CD4-positive, alpha-beta T cell treated with Interleukin-15 for 1 hour (primary cell): ENCODE measurements around the gene SOX30.
"Not testable (repeated sequence)": the region's sequence is repeated elsewhere in the genome, so short reads cannot be mapped to it uniquely, and the experiment has no call there.

ENCODE experiments used
- DNase-seq: peaks from one replicate; pipeline ENCODE4 v3.0.0-alpha.2; 2020

The SOX30 gene

DNA sequence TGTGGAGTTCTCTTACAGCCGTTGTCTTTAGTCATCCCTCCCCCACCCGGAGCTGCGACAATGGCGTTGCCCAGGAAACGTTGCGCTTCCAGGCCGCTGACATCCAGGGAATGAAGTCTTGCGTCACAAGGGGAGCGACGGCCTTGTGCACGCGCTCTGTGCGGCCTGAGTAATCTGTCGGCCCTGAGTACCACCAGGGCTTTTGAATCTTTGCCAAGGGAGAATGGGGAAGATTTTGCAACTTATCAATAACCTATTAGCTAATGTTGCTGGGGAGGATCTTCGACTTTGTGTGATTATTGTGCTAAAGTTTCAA is at the start of gene SOX30:
Gene SOX30 (minus strand): TSS at position 62 of the 316 bp plus-strand sequence. CDS start 360 bp downstream, outside the sequence.
- DNase-seq, result no peak

DNA sequence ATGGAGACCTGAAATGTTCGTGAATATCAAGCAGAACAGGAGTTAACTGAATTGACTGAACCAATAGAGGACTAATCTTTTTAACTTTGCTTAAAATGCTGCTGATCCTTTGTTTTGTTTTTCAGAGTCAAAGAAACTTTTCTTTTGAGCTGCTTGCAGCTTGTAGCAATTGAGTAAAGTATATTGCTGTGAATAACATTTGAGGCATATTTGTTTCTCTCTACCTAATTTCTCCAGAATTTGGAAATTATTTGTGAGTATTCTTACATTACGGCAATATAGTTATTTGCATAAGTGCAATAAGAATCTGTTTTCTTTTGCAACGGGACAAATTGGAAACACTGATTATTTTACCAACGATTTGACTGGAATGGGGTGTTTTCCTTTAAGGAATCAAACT is 46.4 kb upstream of the SOX30 start:
- not testable (repeated sequence) for DNase-seq

DNA sequence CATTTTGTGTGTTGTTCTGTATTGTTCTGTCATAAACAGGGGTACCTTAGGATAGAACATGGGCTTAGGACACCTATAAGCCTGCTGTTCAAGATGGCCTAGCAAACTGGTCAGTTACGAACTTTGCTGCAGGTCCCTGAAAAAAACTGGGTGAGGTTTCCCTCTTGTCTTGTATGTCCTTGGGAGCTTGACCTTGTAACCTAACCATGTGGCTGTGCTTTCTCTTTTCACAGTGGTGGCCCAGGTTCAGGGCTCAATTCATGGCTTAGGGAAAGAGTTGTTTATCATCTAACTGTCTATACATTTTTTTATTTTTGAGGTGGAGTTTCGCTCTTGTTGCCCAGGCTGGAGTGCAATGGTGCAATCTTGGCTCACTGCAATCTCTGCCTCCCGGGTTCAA is 43.9 kb upstream of the SOX30 start:
- not testable (repeated sequence) for DNase-seq

DNA sequence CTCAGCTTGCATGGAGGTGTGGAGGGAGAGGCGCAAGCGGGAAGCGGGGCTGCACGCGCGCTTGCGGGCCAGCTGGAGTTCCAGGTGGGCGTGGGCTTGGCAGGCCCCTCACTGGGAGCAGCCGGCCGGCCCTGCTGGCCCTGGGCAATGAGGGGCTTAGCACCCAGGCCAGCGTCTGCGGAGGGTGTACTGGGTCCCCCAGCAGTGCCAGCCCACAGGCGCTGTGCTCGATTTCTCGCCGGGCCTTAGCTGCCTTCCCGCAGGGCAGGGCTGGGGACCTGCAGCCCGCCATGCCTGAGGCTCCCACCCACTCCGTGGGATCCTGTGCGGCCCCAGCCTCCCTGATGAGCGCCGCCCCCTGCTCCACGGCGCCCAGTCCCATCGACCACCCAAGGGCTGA is 41.6 kb upstream of the SOX30 start:
- not testable (repeated sequence) for DNase-seq

DNA sequence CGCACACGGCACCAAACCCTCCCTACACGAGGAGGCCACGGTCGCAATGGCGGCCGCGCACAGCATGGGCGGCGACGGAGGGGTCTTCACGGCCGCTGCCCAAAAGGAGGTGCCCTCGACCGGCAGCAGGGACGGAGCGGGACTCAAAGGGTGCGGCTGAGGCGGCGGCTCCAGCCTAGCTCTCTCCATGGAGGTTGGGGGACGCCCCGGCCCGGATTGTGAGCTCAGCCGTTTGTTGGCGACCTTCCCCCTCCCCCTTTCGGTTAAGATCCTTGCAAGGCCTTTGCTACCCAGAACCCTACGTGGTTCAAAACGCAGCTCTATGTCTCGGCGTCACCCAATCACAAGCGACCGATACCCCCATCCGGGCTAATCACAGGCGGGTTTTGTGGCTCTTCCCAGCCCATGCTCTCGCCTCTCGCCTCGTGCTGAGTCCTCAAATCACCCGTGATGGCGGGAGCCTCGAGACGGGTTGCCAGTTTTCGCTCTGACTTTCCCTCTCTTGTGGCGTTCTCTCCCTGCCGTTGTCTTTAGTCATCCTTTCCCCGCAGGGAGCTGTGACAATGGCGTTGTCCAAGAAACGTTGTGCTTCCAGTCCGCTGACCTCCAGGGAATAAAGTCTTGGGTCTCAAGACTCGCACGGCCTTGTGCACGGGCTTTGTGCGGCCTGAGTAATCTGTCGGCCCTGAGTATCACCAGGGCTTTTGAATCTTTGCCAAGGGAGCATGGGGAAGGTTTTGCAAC is 38.6 kb upstream of the SOX30 start:
- DNase-seq, result no peak

DNA sequence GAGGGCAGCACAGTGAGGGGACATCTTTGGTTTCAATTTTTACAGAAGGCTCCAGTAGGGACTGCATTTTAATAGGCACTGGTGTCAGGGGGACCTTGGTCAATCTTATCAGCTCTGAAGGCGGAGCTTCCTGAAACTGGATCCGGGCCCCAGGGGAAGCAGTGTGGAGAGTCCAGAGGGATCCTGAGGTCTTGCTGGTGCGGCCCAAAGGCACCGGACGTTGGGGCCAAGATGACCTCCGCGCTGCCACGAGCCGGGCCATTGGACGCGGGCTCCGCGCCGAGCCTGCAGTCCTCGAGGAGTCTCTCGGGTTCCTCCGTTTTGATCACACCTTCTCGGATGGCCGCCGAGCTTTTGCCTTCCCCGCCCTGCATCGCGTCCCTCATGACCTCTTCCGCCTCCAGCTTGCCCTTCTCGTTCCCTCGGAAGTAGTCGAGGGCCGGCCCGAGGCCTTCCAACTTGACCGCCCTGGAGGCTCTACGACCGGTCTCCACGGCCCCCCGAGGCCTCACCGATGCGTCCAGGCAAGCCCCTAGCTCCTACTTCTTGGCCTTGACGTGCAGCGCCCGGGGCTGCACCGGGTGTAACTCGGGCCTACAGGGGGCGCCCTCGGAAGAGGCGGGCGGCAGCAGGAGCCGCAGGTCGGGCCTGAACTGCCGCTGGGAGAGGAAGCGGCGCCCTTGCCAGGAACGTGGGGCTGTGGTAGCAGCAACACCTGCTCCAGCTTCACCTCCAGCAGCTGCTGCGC is 37.9 kb upstream of the SOX30 start:
- DNase-seq, result peak; percentile 41

DNA sequence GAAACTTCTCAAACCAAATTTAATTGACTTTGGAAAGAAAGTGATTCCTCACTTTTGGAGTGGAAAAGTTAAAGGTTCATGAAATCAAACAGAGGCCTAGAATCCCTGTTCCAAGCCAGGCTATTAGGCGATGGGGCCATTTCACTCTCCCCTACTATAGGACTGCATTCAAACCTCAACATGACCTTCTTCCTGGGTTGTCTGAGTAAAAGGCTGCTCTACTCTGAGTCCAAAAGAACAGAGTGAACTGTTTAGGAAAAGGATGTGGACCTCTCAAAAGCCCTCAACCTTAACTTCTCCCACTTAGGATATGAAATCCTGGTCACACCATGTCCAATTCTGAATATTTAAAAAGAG is 34.9 kb upstream of the SOX30 start:
- DNase-seq, result no peak

DNA sequence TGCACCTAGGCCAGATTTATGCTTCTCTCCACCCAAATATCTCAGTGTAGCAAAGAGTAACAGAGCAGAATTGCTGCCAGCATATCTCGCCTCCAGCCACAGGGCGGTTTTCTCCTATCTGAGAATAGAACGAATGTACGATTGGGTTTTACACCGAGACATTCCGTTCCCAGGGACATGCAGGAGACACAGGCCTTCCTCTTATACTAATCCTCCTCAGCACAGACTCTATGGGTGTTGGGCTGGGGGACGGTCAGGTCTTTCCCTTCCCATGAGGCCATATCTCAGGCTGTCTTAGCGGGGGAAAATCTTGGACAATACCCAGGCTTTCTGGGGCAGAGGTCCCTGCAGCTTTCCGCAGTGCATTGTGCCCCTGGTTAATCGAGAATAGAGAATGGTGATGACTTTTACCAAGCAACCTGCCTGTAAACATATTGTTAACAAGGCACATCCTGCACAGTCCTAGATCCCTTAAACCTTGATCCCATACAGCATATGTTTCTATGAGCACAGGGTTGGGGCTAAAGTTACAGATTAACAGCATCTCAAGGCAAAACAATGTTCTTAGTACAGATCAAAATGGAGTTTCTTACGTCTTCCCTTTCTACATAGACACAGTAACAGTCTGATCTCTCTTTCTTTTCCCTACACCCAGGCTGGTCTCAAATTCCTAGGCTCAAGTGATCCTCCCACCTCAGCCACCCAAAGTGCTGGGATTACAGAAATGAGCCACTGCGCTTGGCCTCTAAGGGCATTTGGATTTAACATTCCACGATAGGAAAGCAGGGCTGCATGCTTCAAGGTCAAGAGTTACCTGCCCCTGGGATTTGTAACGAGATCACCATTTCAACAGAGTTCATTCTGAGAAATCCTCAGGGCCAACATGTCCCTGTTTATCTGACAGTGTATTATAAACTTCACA is 34.3 kb upstream of the SOX30 start:
- DNase-seq, result not testable (repeated sequence)

DNA sequence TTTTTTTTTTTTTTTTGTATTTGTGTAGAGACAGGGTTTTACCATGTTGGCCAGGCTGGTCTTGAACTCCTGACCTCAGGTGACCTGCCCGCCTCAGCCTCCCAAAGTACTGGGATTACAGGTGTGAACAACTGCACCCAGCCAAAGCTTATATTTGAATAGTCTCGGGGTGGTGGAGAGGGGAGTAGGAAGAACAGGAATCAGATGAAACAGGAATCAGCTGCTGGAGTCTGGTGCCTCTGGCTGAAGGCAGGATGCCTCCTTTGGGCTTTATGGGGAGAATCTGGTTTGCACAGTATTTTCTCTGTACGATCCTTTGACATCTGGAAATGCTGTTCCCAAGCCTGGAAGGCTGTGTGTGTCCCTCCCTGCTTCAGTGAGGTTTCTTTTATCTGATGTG is 30.0 kb upstream of the SOX30 start:
- no peak for DNase-seq

DNA sequence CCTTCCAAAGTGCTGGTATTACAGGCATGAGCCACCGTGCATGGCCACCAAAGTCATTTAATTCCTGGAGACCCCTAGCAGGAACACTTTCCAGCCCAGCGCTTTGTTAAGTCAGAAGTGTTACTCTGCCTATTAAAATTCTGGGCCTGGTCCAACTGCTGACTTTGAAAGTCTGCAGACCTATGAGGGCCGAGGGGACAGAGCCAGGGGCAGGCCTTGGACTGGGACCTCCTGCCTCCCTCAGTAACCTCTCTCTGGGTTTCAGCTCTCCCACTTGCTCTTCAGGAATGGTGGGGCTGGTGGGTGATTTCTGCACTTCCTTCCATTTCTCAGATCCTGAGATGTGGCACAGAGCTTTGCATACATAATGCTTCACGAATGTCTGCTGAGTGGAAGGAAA is 28.8 kb upstream of the SOX30 start:
- no peak for DNase-seq

DNA sequence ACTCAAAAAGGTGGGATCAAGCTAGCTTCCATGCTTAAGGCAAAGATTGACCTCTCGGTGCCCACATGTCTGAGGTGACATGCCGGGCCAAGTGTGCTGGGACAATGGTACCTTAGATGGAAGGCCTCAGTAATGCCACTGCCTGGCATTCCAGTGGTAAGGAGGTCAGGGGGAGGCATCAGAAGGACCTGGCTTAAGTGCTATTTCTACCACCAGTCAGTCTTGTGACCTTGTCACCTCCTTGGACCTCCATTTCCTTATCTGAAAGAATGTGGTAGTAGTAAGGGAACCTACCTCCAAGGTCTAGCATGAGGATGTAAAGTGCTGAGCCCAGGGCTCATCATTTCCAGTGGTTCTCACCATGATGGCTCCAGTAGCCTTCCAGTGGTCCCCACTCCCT is 28.0 kb upstream of the SOX30 start:
- DNase-seq, result no peak

DNA sequence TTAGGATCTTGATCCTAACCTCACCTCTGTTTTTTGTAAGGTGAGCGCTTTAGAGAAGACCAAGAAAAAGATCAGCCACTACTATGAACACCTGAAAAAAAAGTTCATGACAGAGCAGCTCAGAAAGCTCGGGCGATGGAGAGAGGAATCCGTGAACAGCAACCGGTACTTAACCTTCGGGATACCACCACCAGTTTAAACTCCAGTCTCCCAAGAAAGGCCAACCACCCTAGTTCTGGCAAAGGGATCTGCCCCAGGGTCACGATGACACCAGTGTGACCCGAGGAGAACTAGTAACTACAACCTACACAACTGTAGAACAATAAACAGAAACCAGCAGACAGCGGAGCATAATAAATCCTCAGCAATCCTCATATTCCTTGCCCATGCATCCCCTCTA is 27.6 kb upstream of the SOX30 start:
- no peak for DNase-seq

DNA sequence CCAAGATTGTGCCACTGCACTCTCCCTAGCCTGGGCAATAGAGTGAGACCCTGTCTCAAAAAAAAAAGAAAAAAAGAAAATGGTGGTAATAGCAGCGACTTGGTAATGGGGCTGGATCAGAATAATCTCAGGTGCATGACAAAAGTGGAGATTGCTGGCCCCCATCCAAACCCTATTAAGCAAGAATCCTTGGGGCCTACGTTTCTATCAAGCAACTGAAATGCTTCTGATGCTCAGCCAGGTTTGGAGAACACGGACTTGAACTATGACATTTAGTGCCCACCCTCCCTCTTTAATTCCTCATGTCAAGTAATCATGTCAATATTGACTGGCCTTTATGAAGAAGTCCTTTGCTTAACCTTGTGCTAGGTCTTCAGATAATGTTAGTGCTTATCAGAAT is 25.7 kb upstream of the SOX30 start:
- DNase-seq, result no peak

DNA sequence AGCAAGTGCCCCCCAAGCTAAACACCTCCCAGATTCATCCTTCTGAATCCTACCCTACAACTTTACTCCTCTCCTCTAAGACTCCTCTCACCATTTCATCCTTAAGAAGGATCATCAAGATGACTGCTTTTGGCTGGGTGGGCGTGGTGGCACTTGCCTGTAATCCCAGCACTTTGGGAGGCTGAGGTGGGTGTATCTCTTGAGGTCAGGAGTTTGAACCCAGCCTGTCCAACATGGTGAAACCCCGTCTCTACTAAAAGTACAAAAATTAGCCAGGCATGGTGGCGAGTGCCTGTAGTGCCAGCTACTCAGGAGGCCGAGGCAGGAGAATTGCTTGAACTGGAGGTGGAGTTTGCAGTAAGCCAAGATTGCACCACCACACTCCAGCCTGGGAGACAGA is 22.1 kb upstream of the SOX30 start:
- not testable (repeated sequence) for DNase-seq

DNA sequence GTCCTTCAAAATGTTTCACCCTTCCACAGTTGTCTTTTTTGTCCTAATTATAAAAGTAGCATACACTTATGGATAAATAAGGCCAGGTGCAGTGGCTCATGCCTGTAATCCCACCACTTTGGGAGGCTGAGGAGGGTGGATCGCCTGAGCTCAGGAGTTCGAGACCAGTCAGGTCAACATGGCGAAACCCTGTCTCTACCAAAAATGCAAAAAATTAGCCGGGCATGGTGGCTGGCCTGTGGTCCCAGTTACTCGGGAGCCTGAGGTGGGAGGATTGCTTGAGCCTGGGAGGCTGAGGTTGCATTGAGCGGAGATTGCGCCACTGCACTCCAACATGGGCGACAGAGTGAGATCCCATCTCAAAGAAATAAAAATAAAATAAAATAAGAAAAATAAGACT is 20.7 kb upstream of the SOX30 start:
- DNase-seq, result no peak

DNA sequence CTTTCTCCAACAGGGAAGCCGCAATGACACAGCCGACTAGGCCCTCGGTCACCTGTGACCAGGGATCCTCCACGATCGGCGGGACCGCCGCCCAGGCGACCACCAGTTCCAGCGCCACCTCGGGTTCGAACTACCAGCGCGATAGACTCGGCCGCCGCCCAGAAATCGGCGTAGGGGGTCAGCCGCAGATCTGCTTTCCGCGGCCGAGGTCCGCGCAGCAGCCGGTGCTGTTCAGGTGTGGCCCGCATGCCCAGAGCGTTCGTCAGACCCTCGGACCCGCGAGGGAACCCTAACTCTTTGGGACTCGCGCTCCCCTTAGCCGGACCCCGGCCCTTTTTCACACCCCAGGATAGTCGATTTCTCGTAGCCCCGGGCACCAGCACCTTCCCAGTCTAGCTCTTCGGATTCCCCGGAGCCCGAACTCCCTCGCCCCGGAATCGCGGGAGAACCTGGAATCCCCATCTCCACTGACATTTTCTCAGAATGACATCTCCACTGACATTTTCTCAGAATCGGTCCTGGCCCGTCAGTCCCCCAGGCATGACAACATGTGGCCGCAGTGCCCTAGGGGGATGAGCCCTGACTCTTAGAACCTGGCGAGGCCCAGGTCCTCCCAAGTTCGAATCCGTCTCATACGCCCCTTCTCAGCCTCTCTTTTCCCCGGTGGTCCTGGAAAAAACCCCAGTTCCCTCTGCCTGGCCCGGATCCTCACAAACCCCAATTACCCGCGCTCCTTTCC is 19.5 kb upstream of the SOX30 start:
- DNase-seq, result no peak

DNA sequence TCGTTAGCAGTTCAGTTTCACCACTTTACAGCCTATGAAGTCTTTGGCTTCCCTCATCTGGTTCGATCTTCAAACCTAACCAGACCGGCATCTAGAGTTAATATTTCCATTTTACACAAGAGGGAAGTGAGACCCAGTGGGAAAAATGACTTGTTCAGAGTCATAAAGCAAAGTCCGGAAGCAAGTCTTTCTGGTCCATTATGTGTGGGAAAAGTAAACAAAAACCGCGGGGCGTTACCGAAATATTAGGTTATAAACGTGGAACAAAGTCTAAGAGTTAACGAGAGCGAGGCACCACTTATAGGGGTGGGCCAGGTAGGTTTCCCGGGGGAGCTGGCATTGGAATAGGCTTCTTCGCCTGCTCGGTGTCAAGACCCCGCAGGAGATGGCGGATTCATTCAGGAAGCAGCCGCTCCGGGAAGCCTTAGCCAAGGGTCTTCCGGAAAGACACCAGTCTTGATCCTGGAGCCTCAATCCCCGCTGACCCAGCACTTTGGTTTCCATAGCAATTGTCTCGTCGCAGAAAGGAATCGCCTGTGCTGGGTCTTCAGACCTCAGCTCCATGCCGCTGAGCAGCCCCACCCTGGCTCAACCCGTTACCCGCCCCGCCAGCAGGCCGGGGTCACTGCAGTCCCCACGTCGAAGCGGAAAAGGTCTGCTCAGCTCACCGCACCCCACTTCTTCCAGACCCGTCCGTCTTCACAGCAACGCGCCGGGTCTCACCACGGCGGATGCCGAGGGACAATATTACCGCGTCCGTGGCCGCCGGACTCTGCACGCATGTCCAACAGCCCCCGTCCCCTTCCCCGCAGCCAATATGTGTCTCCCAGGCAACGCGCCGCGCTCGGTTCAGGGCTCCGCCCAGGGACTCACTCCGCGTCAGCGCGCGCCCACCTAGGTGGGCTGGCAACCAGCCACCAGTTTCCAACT is 18.7 kb upstream of the SOX30 start, which contains the start of gene C5orf52:
Gene C5orf52 (plus strand): TSS at position 872 of the 930 bp plus-strand sequence. CDS start 82 bp downstream, outside the sequence.
- DNase-seq, result peak; percentile 24

DNA sequence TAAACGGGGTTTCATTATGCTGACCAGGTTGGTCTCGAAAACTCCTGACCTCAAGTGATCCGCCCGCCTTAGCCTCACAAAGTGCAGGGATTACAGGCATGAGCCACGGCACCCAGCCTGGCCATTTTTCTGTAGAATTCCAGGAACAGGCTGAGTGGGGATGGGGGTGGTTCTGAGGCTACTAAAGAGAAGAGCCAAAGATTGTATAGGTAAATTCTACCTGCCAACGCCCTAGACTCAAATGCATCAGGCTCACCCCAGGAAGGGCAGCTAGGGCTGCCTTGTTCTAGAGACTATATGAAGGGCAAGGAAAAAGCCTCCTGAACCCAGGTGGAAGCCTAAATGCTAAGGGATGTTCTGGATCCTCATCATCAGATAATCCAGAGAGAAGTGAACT is 17.5 kb upstream of the SOX30 start:
- DNase-seq, result no peak

DNA sequence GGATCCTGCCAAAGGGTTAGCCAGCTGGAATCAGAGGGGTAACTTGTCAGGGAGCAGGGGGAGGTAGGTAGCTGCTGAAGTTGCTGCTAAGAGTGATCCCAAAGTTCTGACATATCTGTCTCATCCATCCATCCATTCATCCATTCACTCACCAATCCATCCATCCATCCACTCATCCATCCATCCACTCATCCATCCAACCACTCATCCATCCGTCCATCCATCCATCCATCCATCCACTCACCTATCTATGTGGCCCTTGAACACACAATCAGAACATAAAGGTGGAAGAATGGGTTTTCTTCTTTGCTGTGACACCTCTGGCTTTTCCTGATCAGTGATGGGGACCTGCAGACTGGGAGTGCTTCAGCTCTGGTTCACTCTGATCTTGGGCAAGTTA is 16.1 kb upstream of the SOX30 start:
- no peak for DNase-seq

DNA sequence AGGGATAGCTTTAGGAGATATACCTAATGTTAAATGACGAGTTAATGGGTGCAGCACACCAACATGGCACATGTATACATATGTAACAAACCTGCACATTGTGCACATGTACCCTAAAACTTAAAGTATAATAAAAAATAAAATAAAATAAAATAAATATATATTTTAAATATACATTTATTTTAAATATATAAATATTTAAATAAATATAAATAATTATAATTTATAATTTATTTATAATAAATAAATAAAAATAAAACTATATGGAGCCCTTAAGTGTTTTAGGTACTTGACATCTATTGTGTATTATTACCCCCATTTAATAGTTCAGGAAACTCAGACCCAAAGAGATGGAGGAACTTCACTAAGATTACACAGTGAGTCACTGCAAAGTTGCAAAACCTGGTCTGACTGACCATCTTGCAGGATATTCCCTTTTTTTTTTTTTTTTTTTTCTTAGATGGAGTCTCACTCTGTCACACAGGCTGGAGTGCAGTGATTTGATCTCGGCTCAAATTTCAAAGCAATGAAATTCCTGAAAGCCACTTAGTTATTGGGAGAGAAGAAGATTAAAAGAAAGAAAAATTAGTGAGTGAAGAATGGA is 13.3 kb upstream of the SOX30 start:
- DNase-seq, result no peak
